HEK293T (cell line): ENCODE data around the gene CWF19L2.
"Not testable (repeated sequence)": the region's sequence is repeated elsewhere in the genome, so short reads cannot be mapped to it uniquely, and the experiment has no call there.

Experiments
- CTBP1 ChIP-seq: fragments of 450-650 bp; IDR thresholded peaks from 2 replicates; pipeline ENCODE4 v1.6.1; 2016; ENCODE audit warnings: borderline replicate concordance
- PKNOX1 ChIP-seq: fragments of 450-650 bp; IDR thresholded peaks from 2 replicates; pipeline ENCODE4 v1.6.1; 2016
- SP1 ChIP-seq: fragments of 450-650 bp; IDR thresholded peaks from 2 replicates; pipeline ENCODE4 v1.6.1; 2017
- SUZ12 ChIP-seq: fragments of 450-650 bp; IDR thresholded peaks from 2 replicates; pipeline ENCODE4 v1.6.1; 2016; ENCODE audit warnings: mild to moderate bottlenecking
- TARDBP ChIP-seq: fragments of 450-650 bp; IDR thresholded peaks from 2 replicates; pipeline ENCODE4 v1.6.1; 2016

- not testable (repeated sequence) for TF ChIP-seq SUZ12, PKNOX1, CTBP1, SP1, TARDBP
These were observed 66.9 kb downstream of the CWF19L2 start for GRCh38 chr11:107390701-107391100.
